ENCODE results near the gene NISCH. TPM values are rescaled to one million over a fixed set of nuclear protein-coding genes. Genes with fewer than 3 reads are reported as not detected.
A peak's percentile ranks its signal among the peaks of the same experiment; 100 is the strongest.

Gene NISCH
- total RNA-seq, 1 experiment from 2014 or later = 104 TPM

- Histone ChIP-seq H3K4me2 (ENCODE audit: insufficient read depth, insufficient read length, low read length) (no peak overlapping the region), H2BK12ac (ENCODE audit: insufficient read length, low read depth, low read length) (no peak overlapping the region), H3T11ph (ENCODE audit: low read length) (no peak overlapping the region), H3K79me2 (ENCODE audit: insufficient read depth, low read length) (peaks cover 1% of the 10 kb centered on the region; the same call in 1 of the 2 replicates), H3K27ac (ENCODE audit: insufficient read length, low read depth, low read length) (no peak overlapping the region), H4K20me1 (ENCODE audit: control insufficient read depth, insufficient read depth, insufficient read length) (no peaks in the 10 kb centered on the region), H2BK5ac (ENCODE audit: insufficient read length, low read length) (no peak overlapping the region), H2BK15ac (ENCODE audit: low read depth, low read length) (0 out of 2 replicates have a peak overlapping the region, but pooled peaks have one; percentile 9), H3K9ac (ENCODE audit: extremely low read depth, insufficient read length, low read length) (no peak overlapping the region), H3K14ac (ENCODE audit: insufficient read depth, low read length) (no peak overlapping the region), H3K9me3 (ENCODE audit: control insufficient read depth, low read depth, low read length) (no peaks in the 10 kb centered on the region), H3K27me3 (ENCODE audit: insufficient read depth, low read length) (no peaks in the 10 kb centered on the region), H4K5ac (ENCODE audit: insufficient read length, low read depth, low read length) (no peak overlapping the region), H2AFZ (ENCODE audit: low read length) (no peak overlapping the region), H3K4me1 (ENCODE audit: insufficient read depth, low read length) (no peaks in the 10 kb centered on the region; the same call in 1 of the 2 replicates), H2BK20ac (ENCODE audit: low read depth, low read length, poor library complexity, severe bottlenecking) (no peak overlapping the region), H2BK120ac (ENCODE audit: low read depth, low read length, poor library complexity, severe bottlenecking) (no peak overlapping the region), H4K91ac (ENCODE audit: insufficient read length, low read depth, low read length) (no peak overlapping the region), H3K79me1 (ENCODE audit: insufficient read depth, low read depth, low read length, poor library complexity, severe bottlenecking) (no peaks in the 10 kb centered on the region), H4K8ac (replicated peaks; ENCODE audit: insufficient read length, low read depth, low read length) (no peak overlapping the region), H3K23me2 (ENCODE audit: insufficient read length, low read depth, low read length, poor library complexity, severe bottlenecking) (peaks cover 3% of the 10 kb centered on the region), H2AK5ac (ENCODE audit: insufficient read length, low read length) (no peak overlapping the region), H3K56ac (ENCODE audit: insufficient read length, low read depth, low read length) (no peak overlapping the region), H3K4ac (ENCODE audit: low read depth, low read length) (no peak overlapping the region), H3K23ac (ENCODE audit: insufficient read length, low read depth, low read length) (no peak overlapping the region), H3K18ac (ENCODE audit: insufficient read length, low read depth, low read length) (no peak overlapping the region)
- H3K27ac Mint-ChIP-seq = peak overlapping the region in 1 of 3 experiments; percentile 85; a peak in 3 of 7 replicates
- H3K36me3 Mint-ChIP-seq (ENCODE audit: insufficient read depth in 1 of 3, low read depth in 3 of 3) = no peaks in the 10 kb centered on the region; a peak in 1 of 7 replicates
- H3K27me3 Mint-ChIP-seq (ENCODE audit: low read depth) = peaks cover 2% of the 10 kb centered on the region
- H3K4me1 Mint-ChIP-seq = peaks cover 34 to 47% of the 10 kb centered on the region in 2 experiments
- H3K4me3 Mint-ChIP-seq = no peak overlapping the region
- TF ChIP-seq CTCF (conservative IDR thresholded peaks at IDR 0.05) = peak; percentile 36; the same call in 2 of the 3 replicates
- DNase-seq = peak; percentile 27
- no peaks in the 10 kb centered on the region for H3K9me3 Mint-ChIP-seq
- no CpG with 5 or more reads among the region's 24 CpGs for WGBS (ENCODE audit: extremely low coverage, insufficient read length, low lambda C conversion rate)
Observed at GRCh38 chr3:52451237-52452083, 3.9 kb upstream of the NISCH start.

Data from H9 (cell line).